HCT116 (cell line): Measurements from ENCODE around the gene KIAA0232. TPM values are rescaled to one million over a fixed set of nuclear protein-coding genes. Genes with fewer than 3 reads are reported as not detected.

Experiments used
- ATAC-seq: fragments of 200-7000 bp; cut with Tn5 transposase; 2 replicates; pipeline ENCODE4 v1.9.1; 2020; ENCODE audit warnings: mild to moderate bottlenecking, moderate library complexity
- BruUV-seq: library from RNA; stranded (reverse); fragments of 400-500 nt; replicated peaks from 2 replicates; lab custom pipeline; 2021; lab: Mats Ljungman, UMichigan
- CTCF ChIA-PET: fragments of 300-600 bp; sonication (Branson Sonifier 250); formaldehyde crosslinking; loops from one replicate; lab custom pipeline; 2021; ENCODE audit warnings: antibody characterized with exemption; lab: Charles Lee
- POLR2A ChIA-PET: fragments of 300-600, 350-600 bp; sonication (Branson Sonifier 250); formaldehyde crosslinking; loops from one replicate; lab custom pipeline; 2021; ENCODE audit warnings: antibody characterized with exemption; lab: Charles Lee
- RAD21 ChIA-PET, 2 experiments: fragments of 300-600 bp; sonication (Branson Sonifier 250); formaldehyde crosslinking; loops; one replicate each; lab custom pipeline; 2023; ENCODE audit warnings: low total read pairs in 2 of 2; ENCODE audit not compliant: uncharacterized antibody in 2 of 2, unreplicated experiment in 2 of 2, low non-redundant PET in 1 of 2; lab: Charles Lee
- DNase-seq: peaks from one replicate; pipeline ENCODE4 v3.0.0-alpha.2; 2010; ENCODE audit warnings: low read depth, low spot score
- H2AFZ ChIP-seq: fragments of 200-600 bp; shearing (Covaris generic), sonication (generic); 2 replicates; pipeline ENCODE4 v1.6.1; 2017; ENCODE audit warnings: low read depth, mixed run types, mixed read lengths, antibody characterized with exemption, low read length; ENCODE audit not compliant: poor library complexity, severe bottlenecking
- H3K27ac ChIP-seq: 2 replicates; pipeline ENCODE4 v1.5.1; 2012; ENCODE audit warnings: low read depth, low read length
- H3K27me3 ChIP-seq: fragments of 200-600 bp; sonication (generic); 2 replicates; pipeline ENCODE4 v1.6.1; 2016; ENCODE audit warnings: mixed run types, low read length, mixed read lengths; ENCODE audit not compliant: insufficient read depth
- H3K36me3 ChIP-seq, 2 experiments: fragments of 200-500 bp in 1 of 2; fragments of 200-600 bp in 1 of 2; sonication (Bioruptor generic) in 1 of 2; sonication (generic) in 1 of 2; 2 replicates each; pipeline versions ENCODE4 v1.5.1 to v1.6.1; 2014 to 2016; ENCODE audit warnings: low read length in 2 of 2, inconsistent platforms in 1 of 2, mixed read lengths in 1 of 2, mixed run types in 1 of 2; ENCODE audit not compliant: insufficient read depth in 2 of 2, control insufficient read depth in 1 of 2
- H3K4me1 ChIP-seq, 2 experiments: fragments of 200-600 bp in 1 of 2; sonication (generic) in 1 of 2; 2 replicates each; pipeline versions ENCODE4 v1.5.1 to v1.6.1; 2012 to 2017; ENCODE audit warnings: low read length in 2 of 2, inconsistent platforms in 1 of 2, mild to moderate bottlenecking in 1 of 2, mixed read lengths in 1 of 2, mixed run types in 1 of 2, moderate library complexity in 1 of 2; ENCODE audit not compliant: insufficient read depth in 2 of 2, control insufficient read depth in 1 of 2
- H3K4me2 ChIP-seq: fragments of 200-600 bp; sonication (generic); 2 replicates; pipeline ENCODE4 v1.6.1; 2017; ENCODE audit warnings: mixed run types, low read length, mixed read lengths
- H3K4me3 ChIP-seq, 2 experiments: fragments of 200-600 bp in 1 of 2; sonication (generic) in 1 of 2; replicated peaks in 1 of 2; 2 replicates each; pipeline ENCODE4 v1.5.1; 2011 to 2016; ENCODE audit warnings: low read length in 2 of 2, control low read depth in 1 of 2, low read depth in 1 of 2, mild to moderate bottlenecking in 1 of 2, mixed read lengths in 1 of 2, mixed run types in 1 of 2
- H3K79me2 ChIP-seq: fragments of 200-600 bp; sonication (generic); 2 replicates; pipeline ENCODE4 v1.6.1; 2017; ENCODE audit warnings: mild to moderate bottlenecking, mixed run types, low read length, moderate library complexity, mixed read lengths; ENCODE audit not compliant: insufficient read depth
- H3K9ac ChIP-seq: fragments of 200-600 bp; sonication (generic); 2 replicates; pipeline ENCODE4 v1.6.1; 2016; ENCODE audit warnings: low read length, mixed read lengths
- H3K9me2 ChIP-seq: fragments of 200-600 bp; sonication (generic), shearing (Covaris generic); 2 replicates; pipeline ENCODE4 v1.6.1; 2017; ENCODE audit warnings: mixed run types, mild to moderate bottlenecking, moderate library complexity; ENCODE audit not compliant: insufficient read depth
- H3K9me3 ChIP-seq, 2 experiments: fragments of 200-500 bp in 1 of 2; fragments of 200-600 bp in 1 of 2; sonication (Bioruptor generic) in 1 of 2; sonication (generic) in 1 of 2; 2 replicates each; pipeline ENCODE4 v1.6.1; 2014 to 2017; ENCODE audit warnings: low read length in 2 of 2, mixed read lengths in 2 of 2, inconsistent platforms in 1 of 2, low read depth in 1 of 2, mild to moderate bottlenecking in 1 of 2, mixed run types in 1 of 2, moderate library complexity in 1 of 2; ENCODE audit not compliant: control insufficient read depth in 1 of 2, insufficient read depth in 1 of 2
- H4K20me1 ChIP-seq: fragments of 200-600 bp; sonication (generic), shearing (Covaris generic); 2 replicates; pipeline ENCODE4 v1.6.1; 2017; ENCODE audit warnings: mixed run types, mild to moderate bottlenecking, moderate library complexity; ENCODE audit not compliant: insufficient read depth
- ATF3 ChIP-seq: IDR thresholded peaks from 2 replicates; pipeline ENCODE4 v1.6.1; 2012
- CBX3 ChIP-seq: IDR thresholded peaks from 2 replicates; pipeline ENCODE4 v1.6.1; 2012; ENCODE audit warnings: low read depth
- CEBPB ChIP-seq: IDR thresholded peaks from 2 replicates; pipeline ENCODE4 v1.6.1; 2012; ENCODE audit warnings: low read depth
- ELF1 ChIP-seq: IDR thresholded peaks from 2 replicates; pipeline ENCODE4 v1.6.1; 2012; ENCODE audit warnings: low read depth, borderline replicate concordance
- EZH2 ChIP-seq: fragments of 200-600 bp; sonication (generic); IDR thresholded peaks from 2 replicates; pipeline ENCODE4 v1.6.1; 2017; ENCODE audit warnings: antibody characterized with exemption, mixed run types
- EZH2phosphoT487 ChIP-seq: fragments of 200-600 bp; IDR thresholded peaks from 2 replicates; pipeline ENCODE4 v1.6.1; 2018; ENCODE audit warnings: antibody characterized with exemption, borderline replicate concordance
- FOSL1 ChIP-seq: IDR thresholded peaks from 2 replicates; pipeline ENCODE4 v1.6.1; 2012; ENCODE audit warnings: low read depth
- MAX ChIP-seq: IDR thresholded peaks from 2 replicates; pipeline ENCODE4 v1.6.1; 2012
- POLR2A ChIP-seq: IDR thresholded peaks from 2 replicates; pipeline ENCODE4 v1.7.0; 2011; ENCODE audit warnings: borderline replicate concordance; ENCODE audit not compliant: insufficient read depth, insufficient read length; ENCODE audit errors: extremely low read depth
- RAD21 ChIP-seq: IDR thresholded peaks from 2 replicates; pipeline ENCODE4 v1.6.1; 2012; ENCODE audit warnings: low read depth, mild to moderate bottlenecking
- SP1 ChIP-seq: IDR thresholded peaks from 2 replicates; pipeline ENCODE4 v1.6.1; 2012; ENCODE audit warnings: low read depth
- SRF ChIP-seq: IDR thresholded peaks from 2 replicates; pipeline ENCODE4 v1.6.1; 2012; ENCODE audit warnings: low read depth
- TCF7L2 ChIP-seq: IDR thresholded peaks from 2 replicates; pipeline ENCODE4 v1.7.0; 2011; ENCODE audit warnings: borderline replicate concordance, inconsistent platforms; ENCODE audit not compliant: insufficient read depth, insufficient read length; ENCODE audit errors: extremely low read depth
- ZBTB33 ChIP-seq: IDR thresholded peaks from 2 replicates; pipeline ENCODE4 v1.6.1; 2011; ENCODE audit warnings: mild to moderate bottlenecking, low read length, moderate library complexity; ENCODE audit not compliant: insufficient replicate concordance; ENCODE audit errors: extremely low read depth
- ZFX ChIP-seq: fragments of 450-650 bp; IDR thresholded peaks from 2 replicates; pipeline ENCODE4 v1.6.1; 2017
- intact Hi-C: fragments of 100-400 bp; cut with micrococcal nuclease; formaldehyde crosslinking; loops from 2 replicates; pipeline ENCODE4 v1.10.0; 2022
- total RNA-seq: library from RNA; stranded (reverse); gene quantifications from one replicate; pipeline ENCODE4 v1.2.1, GENCODE V29; 2021; ENCODE audit not compliant: unreplicated experiment

KIAA0232 gene
- total RNA-seq, 1 experiment from 2014 or later: 18.1 TPM

- POLR2A ChIA-PET: no interaction called here
- ATAC-seq (no peak), DNase-seq (no peak)
- H3K4me2 ChIP-seq: no peak overlapping the region
- no peak overlapping the region for H3K9ac ChIP-seq
- intact Hi-C loops: no loop called here
- no peak overlapping the region for H2AFZ ChIP-seq
- RAD21 ChIA-PET: no interaction called here
- H3K4me3 ChIP-seq: no peak overlapping the region
- no TSS peak for BruUV-seq
- H4K20me1 ChIP-seq: no peaks in the 10 kb centered on the region
- H3K27ac ChIP-seq: no peak overlapping the region
- CTCF ChIA-PET: no interaction called here
- TF ChIP-seq ZBTB33: no peak
- TF ChIP-seq EZH2phosphoT487: no peak
- TF ChIP-seq RAD21: no peak
- TF ChIP-seq MAX: no peak
- no peak for TF ChIP-seq CBX3
- no peak for TF ChIP-seq ZFX
- no peak for TF ChIP-seq ELF1
- no peak for TF ChIP-seq POLR2A
- no peak for TF ChIP-seq EZH2
- TF ChIP-seq FOSL1: no peak
- TF ChIP-seq TCF7L2: no peak
- TF ChIP-seq CEBPB: no peak
- TF ChIP-seq SRF: no peak
- no peak for TF ChIP-seq SP1
- no peak for TF ChIP-seq ATF3
- H3K9me3 ChIP-seq: no peaks in the 10 kb centered on the region
- peaks cover 16 to 35% of the 10 kb centered on the region in 2 experiments for H3K4me1 ChIP-seq
- no peaks in the 10 kb centered on the region for H3K9me2 ChIP-seq
- no peaks in the 10 kb centered on the region for H3K79me2 ChIP-seq
- no peaks in the 10 kb centered on the region for H3K36me3 ChIP-seq
- no peaks in the 10 kb centered on the region; the same call in 1 of the 2 replicates for H3K27me3 ChIP-seq
Measured at GRCh38 chr4:6770581-6771228, 11.8 kb upstream of the KIAA0232 start.
